ENCODE results near the gene AHCY.

GRCh38 chr20:34251619-34252018, 51.5 kb downstream of the AHCY start:
- TF ChIP-seq GATA2 (IDR thresholded peaks at IDR 0.05; ENCODE audit: low read depth, low read length) (no peak), GATA3 (IDR thresholded peaks at IDR 0.05; ENCODE audit: low read depth, low read length) (no peak)
